GM12878 (cell line): ENCODE measurements around the gene PRKG1. TPM values are rescaled to one million over a fixed set of nuclear protein-coding genes. Genes with fewer than 3 reads are reported as not detected.

Experiments
- ATAC-seq: fragments of 200-7000 bp; cut with Tn5 transposase; 3 replicates; pipeline ENCODE4 v1.9.1; 2020; ENCODE audit warnings: mild to moderate bottlenecking, moderate library complexity
- BruUV-seq: library from RNA; stranded (reverse); fragments of 400-500 nt; replicated peaks from 2 replicates; lab custom pipeline; 2021; lab: Mats Ljungman, UMichigan
- CTCF ChIA-PET: fragments of 300-600 bp; sonication (Branson Sonifier 250); formaldehyde crosslinking; extraction: SDS; loops from one replicate; lab custom pipeline; 2021; ENCODE audit warnings: inconsistent platforms; lab: Yijun Ruan, JAX
- POLR2A ChIA-PET: fragments of 350-600 bp; formaldehyde crosslinking; extraction: SDS; loops from one replicate; lab custom pipeline; 2021; ENCODE audit warnings: inconsistent platforms; lab: Charles Lee
- RAD21 ChIA-PET: fragments of 300-600 bp; sonication (Branson Sonifier 250); formaldehyde crosslinking; loops from one replicate; lab custom pipeline; 2023; ENCODE audit warnings: antibody characterized with exemption; ENCODE audit not compliant: unreplicated experiment; lab: Charles Lee
- SMC1A ChIA-PET: fragments of 300-600 bp; sonication (Branson Sonifier 250); formaldehyde crosslinking; loops from one replicate; lab custom pipeline; 2023; ENCODE audit not compliant: unreplicated experiment, uncharacterized antibody; lab: Charles Lee
- DNase-seq: peaks from one replicate; pipeline ENCODE4 v3.0.0-alpha.2; 2011; ENCODE audit warnings: low read depth, low spot score
- FAIRE-seq: peaks from 3 replicates; lab custom pipeline; 2011; peaks lifted over from hg19 to GRCh38; lab: Jason Lieb, UNC
- H2AFZ ChIP-seq: 2 replicates; pipeline ENCODE4 v1.6.0; 2011; ENCODE audit warnings: low read depth, low read length, control low read depth; ENCODE audit not compliant: control insufficient read depth
- H3K27ac ChIP-seq: 2 replicates; pipeline ENCODE4 v1.5.1; 2011; ENCODE audit warnings: control low read depth; ENCODE audit not compliant: control insufficient read depth, insufficient read depth
- H3K27me3 ChIP-seq, 2 experiments: replicated peaks in 1 of 2; 2 replicates each; pipeline versions ENCODE4 v1.6.0 to v1.6.1; 2011; ENCODE audit warnings: low read length in 1 of 2; ENCODE audit not compliant: control insufficient read depth in 2 of 2, insufficient read depth in 2 of 2
- H3K36me3 ChIP-seq, 2 experiments: 2 replicates each; pipeline ENCODE4 v1.5.1; 2011; ENCODE audit warnings: low read length in 1 of 2; ENCODE audit not compliant: control insufficient read depth in 2 of 2, insufficient read depth in 2 of 2
- H3K4me1 ChIP-seq: 2 replicates; pipeline ENCODE4 v1.6.1; 2011; ENCODE audit warnings: mild to moderate bottlenecking, low read length, moderate library complexity, mixed read lengths; ENCODE audit not compliant: control insufficient read depth, insufficient read depth
- H3K4me2 ChIP-seq: 2 replicates; pipeline ENCODE4 v1.6.0; 2011; ENCODE audit warnings: control low read depth; ENCODE audit not compliant: control insufficient read depth, insufficient read depth
- H3K4me3 ChIP-seq: fragments of 200-600 bp; sonication (generic); 2 replicates; pipeline ENCODE4 v1.5.1; 2016
- H3K79me2 ChIP-seq: 2 replicates; pipeline ENCODE4 v1.6.0; 2011; ENCODE audit warnings: low read length; ENCODE audit not compliant: control insufficient read depth, insufficient read depth
- H3K9ac ChIP-seq: 2 replicates; pipeline ENCODE4 v1.8.0; 2011; ENCODE audit warnings: low read length, control low read depth, mixed read lengths; ENCODE audit not compliant: control insufficient read depth, insufficient read depth
- H3K9me3 ChIP-seq: replicated peaks from 3 replicates; pipeline ENCODE4 v1.5.1; 2011; ENCODE audit warnings: mild to moderate bottlenecking, low read length; ENCODE audit not compliant: control insufficient read depth, insufficient read depth
- H4K20me1 ChIP-seq: 2 replicates; pipeline ENCODE4 v1.6.0; 2011; ENCODE audit not compliant: control insufficient read depth, insufficient read depth
- BACH1 ChIP-seq: fragments of 450-650 bp; IDR thresholded peaks from 2 replicates; pipeline ENCODE4 v1.6.1; 2017; ENCODE audit warnings: mild to moderate bottlenecking, borderline replicate concordance
- FOXK2 ChIP-seq: fragments of 450-650 bp; IDR thresholded peaks from 2 replicates; pipeline ENCODE4 v1.6.1; 2017; ENCODE audit warnings: mild to moderate bottlenecking, moderate library complexity
- GATAD2B ChIP-seq: fragments of 450-650 bp; conservative IDR thresholded peaks from 2 replicates; pipeline ENCODE4 v1.6.1; 2017; ENCODE audit warnings: low read depth, mild to moderate bottlenecking, moderate library complexity
- IRF5 ChIP-seq: fragments of 450-650 bp; IDR thresholded peaks from 2 replicates; pipeline ENCODE4 v1.6.1; 2017; ENCODE audit warnings: borderline replicate concordance
- JUND ChIP-seq: IDR thresholded peaks from 2 replicates; pipeline ENCODE4 v1.6.1; 2012; ENCODE audit warnings: low read depth, mild to moderate bottlenecking, low read length, improper control_type of control experiment, moderate library complexity
- MXI1 ChIP-seq: fragments of 150-350 bp; IDR thresholded peaks from 2 replicates; pipeline ENCODE4 v1.6.1; 2011; ENCODE audit warnings: low read depth, mild to moderate bottlenecking, inconsistent platforms, low read length, improper control_type of control experiment
- PAX8 ChIP-seq: fragments of 450-650 bp; IDR thresholded peaks from 2 replicates; pipeline ENCODE4 v1.6.1; 2017; ENCODE audit warnings: mild to moderate bottlenecking, moderate library complexity
- RELA ChIP-seq: fragments of 450-650 bp; IDR thresholded peaks from 2 replicates; pipeline ENCODE4 v1.8.0; 2014; ENCODE audit warnings: borderline replicate concordance; ENCODE audit not compliant: partially characterized antibody
- RUNX3 ChIP-seq: IDR thresholded peaks from 2 replicates; pipeline ENCODE4 v1.6.1; 2012; ENCODE audit warnings: low read length, inconsistent platforms
- SMC3 ChIP-seq: IDR thresholded peaks from 2 replicates; pipeline ENCODE4 v1.6.1; 2011; ENCODE audit warnings: low read length, improper control_type of control experiment, borderline replicate concordance
- SREBF2 ChIP-seq: IDR thresholded peaks from 2 replicates; pipeline ENCODE4 v1.6.1; 2012; ENCODE audit warnings: mild to moderate bottlenecking, low read length
- TAF1 ChIP-seq: IDR thresholded peaks from 2 replicates; pipeline ENCODE4 v1.6.1; 2011; ENCODE audit warnings: mild to moderate bottlenecking, low read depth, low read length, borderline replicate concordance
- ZNF592 ChIP-seq: fragments of 450-650 bp; IDR thresholded peaks from 2 replicates; pipeline ENCODE4 v1.6.1; 2017; ENCODE audit warnings: mild to moderate bottlenecking, moderate library complexity
- ZZZ3 ChIP-seq: IDR thresholded peaks from 2 replicates; pipeline ENCODE4 v1.6.1; 2011; ENCODE audit warnings: low read depth; ENCODE audit not compliant: control insufficient read depth, insufficient read length
- WGBS: methylation state at CpG from one replicate; pipeline ENCODE4 v1.1.6; 2016; ENCODE audit warnings: low lambda C conversion rate; ENCODE audit not compliant: insufficient replicate concordance, insufficient coverage; ENCODE audit errors: missing lambda C conversion rate; 5-methylcytosine and 5-hydroxymethylcytosine counted together
- in situ Hi-C: fragments of 300-500 bp; cut with MboI; formaldehyde crosslinking; loops from 9 replicates; pipeline ENCODE4 v1.14.3; 2018; ENCODE audit warnings: mixed read lengths
- intact Hi-C: fragments of 100-400 bp; cut with micrococcal nuclease; formaldehyde crosslinking; loops from one replicate; pipeline ENCODE4 v1.14.2; 2022; ENCODE audit not compliant: unreplicated experiment
- polyA plus RNA-seq, 11 experiments: library from polyadenylated mRNA; depleted of rRNA in 4 of 11; unstranded in 6 of 11; stranded (reverse) in 5 of 11; fragments of >200 nt; fragmentation: Nextera tagmentation in 4 of 11; fragmentation: Illumina TruSeq in 1 of 11; extraction: Ambion mirVana in 4 of 11; extraction: Trizol in 1 of 11; gene quantifications; 1 replicate in 1 of 11; 2 replicates in 10 of 11; pipeline versions ENCODE4 v1.2.1 to v1.2.3, GENCODE V29; 2011 to 2016; ENCODE audit warnings: inconsistent platforms in 2 of 11, missing spikeins in 2 of 11, low read depth in 1 of 11
- total RNA-seq, 4 experiments: library from RNA; depleted of rRNA in 3 of 4; stranded (reverse); fragments of >200 nt in 3 of 4; fragmentation: Illumina TruSeq in 1 of 4; extraction: Trizol in 1 of 4; gene quantifications; 2 replicates each; pipeline versions ENCODE4 v1.2.1 to v1.2.3, GENCODE V29; 2013 to 2021
- TF ChIP-seq, protein P1 (sequence below): IDR thresholded peaks from 2 replicates; pipeline ENCODE4 v1.6.1; 2012; ENCODE audit warnings: low read depth, low read length, improper control_type of control experiment

PRKG1 gene
- total and polyA plus RNA-seq, 10 of the 15 experiments (the other 5 are each of a cell fraction or from before 2014, with no cell fraction given): 0.04 to 0.05 TPM; not detected in 8

DNA sequence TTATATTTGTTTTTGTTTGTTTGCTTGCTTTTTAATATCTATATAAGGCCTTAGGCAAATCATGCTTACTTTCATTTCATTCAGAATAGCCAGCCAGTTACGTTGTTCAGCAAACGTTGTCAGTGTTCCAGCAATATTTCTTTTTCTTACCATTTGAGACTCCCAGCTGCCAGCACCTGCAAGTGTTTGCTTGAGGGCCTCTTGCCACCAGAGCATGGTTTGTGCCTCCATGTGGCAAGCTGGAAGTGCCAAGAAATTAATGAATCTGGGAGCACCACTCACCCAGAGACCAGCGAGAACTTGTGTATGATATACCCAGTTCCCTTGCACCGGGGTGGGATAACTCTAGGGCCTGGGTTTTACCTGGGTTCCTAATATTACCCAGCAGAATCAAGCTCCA, 802.2 kb downstream of the PRKG1 start (continued):
- TF ChIP-seq ZNF592: no peak
- TF ChIP-seq FOXK2: no peak
- TF ChIP-seq RELA: no peak
- no peak for TF ChIP-seq GATAD2B
- TF ChIP-seq BACH1: no peak
- TF ChIP-seq RUNX3: no peak
- TF ChIP-seq TAF1: no peak

GRCh38 chr10:51876979-51877378, 802.7 kb downstream of the PRKG1 start:
- Histone ChIP-seq H3K9ac (no peak overlapping the region), H3K4me3 (no peak overlapping the region), H3K79me2 (no peaks in the 10 kb centered on the region), H3K4me2 (no peak overlapping the region), H4K20me1 (no peaks in the 10 kb centered on the region), H3K36me3 (no peaks in the 10 kb centered on the region), H2AFZ (no peak overlapping the region), H3K4me1 (no peaks in the 10 kb centered on the region; the same call in 1 of the 2 replicates), H3K27me3 (no peaks in the 10 kb centered on the region), H3K9me3 (no peaks in the 10 kb centered on the region), H3K27ac (no peak overlapping the region)
- intact Hi-C loops: no loop called here
- FAIRE-seq (no peak), ATAC-seq (no peak), DNase-seq (no peak)
- ChIA-PET POLR2A (no interaction called here), CTCF (interaction anchor here (0.5 to 2.6 kb wide), 4 partner anchors 9 to 488 kb away, joined by 3 to 10 read pairs (median 3); no protein-coding TSS in a partner anchor), SMC1A (interaction anchor here (1.1 to 3.4 kb wide), 3 partner anchors 16 to 488 kb away, joined by 3 to 17 read pairs (median 5); no protein-coding TSS in a partner anchor), RAD21 (interaction anchor here (0.6 kb wide), 1 partner anchor 125 kb away, joined by 3 read pairs; no protein-coding TSS in a partner anchor)
- 66% methylated on average over 2 of the region's 2 CpGs for WGBS
- no TSS peak for BruUV-seq
- in situ Hi-C loops: no loop called here
- TF ChIP-seq ZZZ3 (no peak), MXI1 (no peak), SREBF2 (no peak), IRF5 (no peak), JUND (no peak), SMC3 (no peak), PAX8 (no peak)
- TF ChIP-seq, protein P1, sequence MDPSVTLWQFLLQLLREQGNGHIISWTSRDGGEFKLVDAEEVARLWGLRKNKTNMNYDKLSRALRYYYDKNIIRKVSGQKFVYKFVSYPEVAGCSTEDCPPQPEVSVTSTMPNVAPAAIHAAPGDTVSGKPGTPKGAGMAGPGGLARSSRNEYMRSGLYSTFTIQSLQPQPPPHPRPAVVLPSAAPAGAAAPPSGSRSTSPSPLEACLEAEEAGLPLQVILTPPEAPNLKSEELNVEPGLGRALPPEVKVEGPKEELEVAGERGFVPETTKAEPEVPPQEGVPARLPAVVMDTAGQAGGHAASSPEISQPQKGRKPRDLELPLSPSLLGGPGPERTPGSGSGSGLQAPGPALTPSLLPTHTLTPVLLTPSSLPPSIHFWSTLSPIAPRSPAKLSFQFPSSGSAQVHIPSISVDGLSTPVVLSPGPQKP: no peak
